RPMI7951 (cell line): ENCODE data around the gene MYH6. TPM values are rescaled to one million over a fixed set of nuclear protein-coding genes. Genes with fewer than 3 reads are reported as not detected.

ENCODE experiments used
- DNase-seq: peaks from one replicate; pipeline ENCODE4 v3.0.0-alpha.2; 2012; ENCODE audit warnings: low read depth
- total RNA-seq: library from RNA; depleted of rRNA; stranded (reverse); fragments of >200 nt; shearing (Covaris generic); gene quantifications from 2 replicates; pipeline ENCODE4 v1.2.3, GENCODE V29; 2014; rRNA removed

Gene MYH6
- total RNA-seq: not detected in 2 replicates

DNA sequence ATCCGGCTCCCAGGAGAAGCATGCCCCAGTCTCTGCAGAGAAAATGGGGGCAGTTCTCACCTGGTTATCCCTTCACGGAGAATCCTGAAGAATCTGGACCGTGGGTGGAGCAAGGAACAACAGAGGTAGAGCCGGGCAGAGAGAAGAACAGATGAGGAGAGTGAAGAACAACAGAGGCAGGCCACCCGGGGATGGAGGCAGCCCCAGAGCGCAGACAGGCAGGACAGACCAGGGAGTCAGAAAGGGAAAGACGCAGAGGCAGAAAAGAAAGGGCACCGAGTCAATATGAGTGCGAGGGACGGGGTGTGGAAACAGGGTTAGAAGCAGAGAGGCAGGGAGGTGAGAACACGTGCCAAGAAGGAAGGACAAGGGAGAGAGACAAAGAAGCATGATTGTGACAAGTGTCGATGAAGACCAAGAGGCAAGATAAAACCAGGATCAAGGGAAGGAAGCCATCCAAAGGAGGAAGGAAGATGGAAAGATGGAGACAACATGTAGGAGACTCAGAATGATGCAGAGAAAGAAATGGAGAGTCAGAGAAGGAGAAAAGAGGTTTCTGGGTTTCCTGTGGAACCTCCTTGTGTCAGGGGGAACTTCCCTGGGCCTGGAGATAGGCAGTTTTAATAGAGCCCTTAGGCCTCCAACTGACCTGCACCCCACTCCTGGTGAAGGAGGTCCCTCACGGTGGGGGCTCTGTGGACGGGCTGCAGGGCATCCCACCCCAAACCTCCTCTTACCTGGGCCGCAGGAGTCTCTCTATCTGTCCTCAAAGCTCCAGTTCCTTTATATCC is at the start of gene MYH6:
Gene MYH6 (minus strand): TSS at position 758 of the 791 bp plus-strand sequence. CDS start 1,050 bp downstream, outside the sequence.
- DNase-seq: no peak

DNA sequence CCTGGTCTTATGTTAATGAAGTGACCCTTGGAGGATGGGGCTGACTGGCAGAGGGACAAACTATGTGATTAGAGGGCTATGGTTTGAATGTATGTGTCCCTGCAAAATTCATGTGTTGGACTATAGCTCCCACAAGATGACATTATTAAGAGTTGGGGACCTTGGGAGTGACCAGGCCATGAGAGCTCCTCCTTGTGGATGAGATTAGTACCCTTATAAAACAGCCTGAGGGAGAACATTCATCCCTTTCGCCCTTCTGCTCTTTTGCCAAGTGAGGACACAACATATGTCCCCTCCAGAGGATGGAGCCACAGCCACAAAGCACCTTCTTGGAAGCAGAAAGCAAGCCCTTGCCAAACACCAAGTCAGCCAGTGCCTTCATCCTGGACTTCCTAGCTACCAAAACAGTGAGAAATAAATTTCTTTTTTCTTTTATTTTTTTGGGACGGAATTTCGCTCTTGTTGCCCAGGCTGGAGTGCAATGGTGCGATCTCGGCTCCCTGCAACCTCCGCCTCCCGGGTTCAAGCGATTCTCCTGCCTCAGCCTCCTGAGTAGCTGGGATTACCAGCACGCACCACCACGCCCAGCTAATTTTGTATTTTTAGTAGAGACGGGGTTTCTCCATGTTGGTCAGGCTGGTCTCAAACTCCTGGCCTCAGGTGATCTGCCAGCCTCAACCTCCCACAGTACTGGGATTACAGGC is 49.0 kb upstream of the MYH6 start:
- DNase-seq: peak; percentile 6

DNA sequence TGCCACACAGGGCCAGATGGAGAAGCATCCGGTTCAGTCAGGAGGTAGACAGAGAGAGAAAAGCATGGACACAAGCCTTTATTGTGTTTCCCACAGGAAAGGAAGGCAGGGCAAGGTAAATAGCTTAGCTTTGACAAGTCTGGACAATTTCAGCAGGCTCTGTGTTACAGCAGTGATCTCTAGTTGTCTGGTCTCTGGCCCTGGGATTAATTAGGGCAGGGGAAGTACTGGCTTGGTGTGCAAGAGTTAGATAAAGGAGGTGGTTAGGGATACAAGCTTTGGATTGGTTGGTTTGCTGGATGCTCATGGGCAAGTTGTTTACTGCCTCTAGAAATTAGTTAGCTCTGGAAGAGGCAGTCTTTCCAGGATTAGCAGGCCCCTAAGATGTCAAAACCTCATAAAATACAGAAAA is 46.4 kb upstream of the MYH6 start:
- DNase-seq: no peak

DNA sequence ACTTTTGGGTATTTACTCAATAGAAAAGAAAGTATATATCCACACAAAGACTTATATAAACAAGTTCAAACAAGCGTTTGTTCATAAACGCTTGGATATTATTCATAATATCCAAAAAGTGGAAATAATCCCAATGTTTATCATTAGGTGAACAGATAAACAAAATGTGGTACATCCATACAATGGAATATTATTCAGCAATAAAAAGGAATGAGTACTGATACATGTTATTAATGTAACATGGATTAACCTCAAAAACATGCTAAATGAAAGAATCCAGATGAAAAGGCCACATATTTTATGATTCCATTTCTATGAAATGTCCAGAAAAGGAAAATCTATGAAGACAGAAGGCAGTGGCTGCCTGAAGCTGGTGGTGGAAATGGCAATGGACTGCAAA is 44.2 kb upstream of the MYH6 start:
- DNase-seq: no peak

DNA sequence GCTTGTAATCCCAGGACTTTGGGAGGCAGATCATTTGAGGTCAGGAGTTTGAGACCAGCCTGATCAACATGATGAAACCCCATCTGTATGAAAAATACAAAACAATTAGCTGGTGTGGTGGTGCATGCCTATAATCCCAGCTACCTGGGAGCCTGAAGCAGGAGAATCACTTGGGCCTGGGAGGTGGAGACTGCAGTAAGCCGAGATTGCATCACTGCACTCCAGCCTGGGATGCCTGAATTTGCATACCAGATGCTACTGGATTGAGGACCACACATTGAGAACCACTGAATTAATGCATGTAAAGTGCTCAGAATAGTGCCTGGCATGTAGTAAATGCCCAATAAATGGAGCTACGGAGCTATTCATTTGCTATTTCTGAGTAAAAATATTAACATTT is 42.3 kb upstream of the MYH6 start:
- DNase-seq: no peak

DNA sequence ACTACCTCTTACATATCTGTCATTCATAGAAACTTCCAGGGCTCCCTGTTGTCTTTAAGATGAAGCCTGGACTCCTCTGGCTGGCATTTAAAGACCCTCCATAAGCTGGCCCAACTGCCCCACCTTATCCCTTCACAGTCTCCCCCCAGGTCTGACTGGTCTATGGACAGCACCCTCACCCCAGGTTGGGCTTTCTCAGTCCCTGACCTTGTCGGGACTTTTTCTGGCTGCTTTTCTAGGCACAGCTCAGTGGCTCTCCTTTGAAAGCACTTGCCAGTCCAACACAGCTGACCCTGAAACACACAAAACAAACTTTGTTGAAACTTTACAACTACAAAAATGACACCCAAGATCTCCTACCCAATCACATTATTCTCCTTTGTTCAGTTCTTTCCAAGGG is 41.2 kb upstream of the MYH6 start:
- no peak for DNase-seq

DNA sequence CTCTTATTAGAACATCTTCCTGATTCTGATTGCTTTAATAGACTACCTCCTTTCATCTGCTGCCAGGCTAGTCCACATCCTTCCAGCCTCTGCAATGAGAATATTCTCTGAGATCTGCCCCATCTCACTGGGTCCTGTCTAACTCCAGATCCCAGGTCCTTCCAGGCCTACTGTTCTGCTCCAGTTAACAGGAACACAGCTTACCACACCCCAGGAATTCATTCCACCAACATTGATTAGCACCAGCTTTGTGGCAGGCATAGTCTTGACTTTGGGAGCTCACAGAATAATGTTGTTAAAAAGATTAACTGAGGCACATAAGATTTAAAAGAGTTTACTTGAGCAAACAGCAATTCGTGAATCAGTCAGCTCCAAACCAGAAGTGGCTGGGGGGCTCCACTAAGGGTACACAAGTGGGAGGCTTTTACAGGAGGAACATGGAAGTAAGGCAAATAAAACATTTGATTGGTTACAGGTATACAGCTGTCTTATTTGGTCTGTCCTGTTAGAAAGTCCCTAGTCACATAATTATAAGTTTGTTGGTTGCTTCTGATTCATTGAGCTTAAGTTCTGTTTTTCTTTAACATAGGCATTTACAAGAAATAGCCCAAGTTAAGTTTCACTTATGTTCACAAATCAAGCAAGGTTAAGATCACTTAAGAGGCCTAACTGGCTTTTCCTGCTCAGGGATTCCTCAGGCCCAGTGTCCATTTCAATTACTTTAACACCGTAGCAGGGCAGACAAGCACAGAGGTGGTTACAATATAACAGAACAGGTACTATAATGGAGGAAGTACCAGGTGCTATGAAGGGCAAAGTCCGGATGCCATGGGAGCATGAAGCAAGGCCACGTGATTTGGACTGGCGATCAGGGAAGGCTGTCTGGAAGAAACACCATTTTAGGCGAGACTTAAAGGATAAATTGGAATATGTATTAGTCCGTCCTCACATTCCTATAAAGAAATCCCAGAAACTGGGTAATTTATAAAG is 39.6 kb upstream of the MYH6 start:
- DNase-seq: no peak

DNA sequence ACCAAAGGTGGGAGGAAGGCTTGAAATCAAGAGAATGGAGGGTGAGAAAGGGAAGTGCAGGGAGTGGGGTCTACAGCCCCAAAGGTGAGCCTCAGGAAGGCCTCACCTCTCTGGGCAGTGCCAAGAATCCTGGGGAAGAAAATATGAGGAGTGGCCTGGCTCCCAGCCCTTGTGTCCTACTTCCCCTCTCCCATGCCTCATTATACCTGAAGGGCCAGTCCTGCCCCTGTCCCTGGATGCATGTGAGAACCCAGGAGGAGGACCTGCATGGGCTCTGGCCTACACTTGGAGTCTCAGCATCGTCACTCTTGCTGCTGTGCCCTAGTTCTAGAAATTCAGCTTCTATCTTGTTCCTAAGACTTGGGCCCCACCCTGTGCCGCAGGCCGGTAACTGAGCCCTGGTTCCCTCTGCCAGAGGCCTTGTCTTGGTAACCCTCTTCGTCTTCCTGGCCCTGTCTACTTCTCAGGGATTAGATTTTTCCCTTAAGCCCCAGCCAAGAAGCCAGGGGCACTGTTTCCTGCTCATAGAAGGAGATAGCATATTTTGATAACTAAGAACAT is 38.3 kb upstream of the MYH6 start:
- no peak for DNase-seq

DNA sequence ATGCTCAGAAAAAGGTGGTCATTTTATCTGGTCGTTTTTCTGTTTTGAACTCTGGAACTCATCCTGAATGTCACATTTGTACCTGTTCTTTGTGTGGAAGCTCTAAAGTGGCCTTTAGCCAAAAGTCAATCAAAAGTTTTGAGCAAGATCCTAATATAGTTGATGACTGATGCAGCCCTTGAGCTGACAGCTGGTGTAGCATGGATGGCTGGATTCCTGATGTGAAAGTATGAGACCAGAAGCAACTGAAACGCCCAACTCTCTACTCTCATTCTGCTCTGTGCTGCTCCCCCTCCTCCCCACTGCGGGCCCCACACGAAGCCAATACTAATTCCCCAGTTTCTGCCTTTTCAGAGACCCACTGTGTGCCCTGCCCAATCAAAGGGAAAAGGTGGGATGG is 37.7 kb upstream of the MYH6 start:
- DNase-seq: no peak

DNA sequence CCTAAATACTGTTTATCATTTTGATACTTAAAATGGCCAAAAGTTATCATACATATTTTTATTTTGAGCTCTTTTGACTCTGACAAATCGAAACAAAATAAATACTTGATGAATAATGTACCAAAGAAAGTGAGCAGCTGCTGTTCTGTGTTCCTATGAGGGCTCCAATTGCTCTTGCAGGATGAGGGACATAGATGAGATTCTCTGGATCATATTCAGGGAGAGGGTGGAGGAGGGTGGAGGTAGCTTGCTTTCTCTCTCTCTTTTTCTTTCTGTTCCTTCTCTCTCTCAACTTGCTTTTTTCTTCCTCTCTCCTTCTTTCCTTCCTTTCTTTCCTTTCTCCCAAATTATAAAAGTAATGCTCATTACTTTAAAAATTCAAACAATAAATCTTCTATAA is 36.2 kb upstream of the MYH6 start:
- DNase-seq: no peak

DNA sequence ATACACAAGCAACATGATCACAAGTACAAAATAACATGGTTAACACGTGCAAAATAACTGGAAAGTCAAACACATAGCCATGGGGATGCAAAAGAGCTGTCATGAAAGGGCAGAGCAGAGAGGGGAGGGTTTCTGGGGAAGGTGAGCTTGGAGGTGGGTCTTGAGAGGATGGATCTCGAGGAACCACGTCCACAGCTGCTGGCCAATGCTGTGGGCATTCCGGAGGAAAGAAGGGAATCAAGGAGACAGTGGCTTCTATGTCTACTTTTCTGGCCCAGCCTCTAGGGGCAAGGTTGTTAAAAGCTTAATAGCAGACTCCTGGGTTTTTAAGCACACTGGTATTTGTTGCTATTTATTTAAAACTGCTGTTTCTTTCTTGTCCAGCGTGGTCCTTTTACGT is 35.8 kb upstream of the MYH6 start:
- DNase-seq: no peak

DNA sequence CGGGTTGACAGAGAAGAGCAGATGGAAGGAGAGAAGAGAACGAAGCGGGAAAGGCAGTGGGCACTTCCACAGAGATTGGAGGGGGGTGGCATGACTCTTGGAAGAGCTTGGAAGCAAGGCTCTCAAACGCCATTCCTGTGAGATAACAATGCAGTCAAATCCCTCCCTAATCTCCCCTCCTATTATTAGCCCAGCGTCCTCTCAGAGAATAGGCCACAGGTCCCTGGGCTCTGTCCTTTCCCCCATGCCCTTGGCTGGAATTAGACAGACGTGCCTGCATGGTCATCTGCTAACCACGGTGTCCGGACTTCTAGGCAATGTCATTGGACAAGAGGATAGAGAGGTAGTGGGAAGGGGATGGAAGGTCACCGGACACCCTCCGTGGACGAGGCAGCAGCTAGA is 35.3 kb upstream of the MYH6 start:
- DNase-seq: no peak

DNA sequence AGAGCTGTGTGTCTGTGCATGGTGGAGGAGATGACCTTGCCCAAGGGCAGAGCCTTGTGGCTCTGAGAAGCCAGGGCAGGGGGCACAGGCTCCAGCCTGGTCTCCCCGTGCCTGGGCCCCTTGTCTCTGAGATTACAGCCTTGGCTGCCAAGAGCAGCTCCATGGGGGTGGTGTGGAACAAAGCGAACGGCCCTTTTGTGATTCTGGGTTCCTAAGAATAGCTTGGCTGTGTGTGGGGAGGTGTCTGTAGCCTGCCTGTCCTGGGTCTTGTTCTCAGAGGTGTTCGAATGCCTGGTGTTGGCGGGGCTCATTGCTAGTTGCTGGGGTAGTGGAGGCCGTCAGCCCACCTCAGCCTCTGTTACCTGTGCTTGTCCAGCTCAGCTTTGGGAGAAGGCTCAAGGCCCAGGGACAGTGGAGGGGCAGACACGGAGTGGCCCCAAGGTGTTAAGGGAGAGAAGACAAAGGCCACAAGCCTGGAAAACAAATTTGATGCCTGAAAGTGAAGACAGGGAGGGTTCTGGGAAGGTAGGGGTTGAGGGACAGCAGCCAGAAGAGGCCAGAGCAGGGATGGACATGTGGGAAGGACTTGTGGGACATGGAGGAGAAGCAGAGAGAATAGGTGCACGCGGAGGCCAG is 34.8 kb upstream of the MYH6 start:
- no peak for DNase-seq

DNA sequence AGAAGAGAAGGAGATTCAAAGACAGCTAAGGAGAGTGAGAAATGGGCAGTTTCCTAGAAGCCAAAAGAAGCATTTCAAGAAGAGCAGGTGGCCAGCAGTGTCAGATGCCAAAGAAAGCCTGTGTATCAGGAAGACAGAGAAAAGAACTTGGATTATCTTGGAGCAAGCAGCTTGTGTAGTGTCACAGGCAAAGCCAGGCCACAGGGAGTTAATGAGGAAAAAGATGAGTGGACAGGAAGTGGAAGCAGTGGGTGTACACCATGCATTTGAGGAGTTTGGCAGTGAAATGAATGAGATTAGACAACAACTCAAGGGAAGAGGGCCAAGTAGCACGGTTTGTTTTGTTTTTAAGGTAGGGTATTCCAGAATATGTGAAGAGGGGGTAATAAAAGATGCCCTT is 33.0 kb upstream of the MYH6 start:
- DNase-seq: no peak

DNA sequence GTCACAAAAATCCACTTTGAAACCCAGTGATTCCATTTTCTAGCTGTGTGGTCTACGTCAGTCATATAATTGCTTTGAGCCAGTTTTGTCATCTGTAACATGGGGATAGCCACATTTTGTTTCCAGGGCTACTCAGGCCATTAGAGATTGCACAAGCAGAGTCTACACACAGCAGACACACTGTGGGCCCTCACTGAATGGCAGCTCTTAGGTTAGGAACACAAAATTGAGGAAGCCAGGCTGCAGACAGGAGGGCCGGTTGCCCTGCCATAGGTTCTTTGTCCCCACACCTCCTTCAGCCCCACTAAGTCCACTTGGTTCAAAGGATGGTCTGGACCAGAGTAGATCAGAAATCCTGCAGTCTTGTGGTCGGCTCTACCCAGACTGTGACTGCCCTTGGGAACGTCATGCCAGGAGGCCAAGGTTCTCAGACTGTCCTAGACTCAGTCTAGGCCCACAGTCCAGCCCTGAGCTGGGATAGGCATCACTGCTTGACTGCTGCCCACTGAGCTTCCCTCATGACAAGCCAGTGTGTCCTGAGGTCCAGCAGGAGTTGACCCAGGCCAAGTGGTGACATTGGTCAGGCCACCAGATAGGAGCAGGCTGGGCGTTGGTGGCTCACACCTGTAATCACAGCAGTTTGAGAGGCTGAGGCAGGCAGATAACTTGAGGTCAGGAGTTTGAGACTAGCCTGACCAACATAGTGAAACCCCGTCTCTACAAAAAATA is 31.2 kb upstream of the MYH6 start:
- DNase-seq: no peak

DNA sequence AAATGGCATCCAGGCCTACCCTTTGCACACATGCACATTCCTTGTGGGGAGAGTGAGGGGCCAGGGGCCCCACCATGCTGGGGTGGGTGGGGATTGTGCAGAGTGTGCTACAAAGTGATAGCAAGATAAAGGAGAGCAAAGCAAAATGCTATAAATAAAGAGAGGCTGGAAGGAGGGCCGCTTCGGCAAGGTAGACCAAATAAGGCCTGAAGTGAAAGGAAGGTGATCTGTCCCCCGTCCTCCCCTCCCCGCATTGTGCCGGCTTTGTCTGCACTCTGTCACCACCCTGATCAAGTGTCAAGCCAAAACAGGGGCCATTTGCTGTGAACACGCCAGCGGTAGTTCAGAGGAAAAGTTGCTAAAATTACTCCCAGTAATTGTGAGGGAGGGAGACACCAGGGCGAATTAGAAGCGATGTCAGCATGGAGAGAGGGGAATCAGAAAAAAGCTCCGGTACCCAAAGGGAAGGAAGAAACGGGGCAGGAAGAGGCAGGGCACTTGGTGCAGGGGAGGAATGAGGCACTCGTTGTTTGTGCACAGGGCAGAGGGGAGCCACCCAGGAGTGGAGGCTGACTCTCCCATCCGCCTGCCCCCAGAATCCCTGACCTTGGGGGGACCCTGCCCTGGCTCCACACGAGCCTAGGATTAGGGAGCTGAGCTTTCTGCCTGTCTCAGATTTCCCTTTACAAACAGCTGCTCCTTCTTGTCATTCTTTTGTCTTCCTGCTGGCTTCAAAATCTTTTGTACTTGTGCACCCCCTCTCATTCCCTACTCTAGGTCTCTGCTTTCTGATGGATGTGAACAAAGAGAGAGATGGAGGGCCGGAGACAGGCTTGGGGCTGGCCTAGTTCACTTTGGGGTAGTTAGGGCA is 30.3 kb upstream of the MYH6 start:
- no peak for DNase-seq

DNA sequence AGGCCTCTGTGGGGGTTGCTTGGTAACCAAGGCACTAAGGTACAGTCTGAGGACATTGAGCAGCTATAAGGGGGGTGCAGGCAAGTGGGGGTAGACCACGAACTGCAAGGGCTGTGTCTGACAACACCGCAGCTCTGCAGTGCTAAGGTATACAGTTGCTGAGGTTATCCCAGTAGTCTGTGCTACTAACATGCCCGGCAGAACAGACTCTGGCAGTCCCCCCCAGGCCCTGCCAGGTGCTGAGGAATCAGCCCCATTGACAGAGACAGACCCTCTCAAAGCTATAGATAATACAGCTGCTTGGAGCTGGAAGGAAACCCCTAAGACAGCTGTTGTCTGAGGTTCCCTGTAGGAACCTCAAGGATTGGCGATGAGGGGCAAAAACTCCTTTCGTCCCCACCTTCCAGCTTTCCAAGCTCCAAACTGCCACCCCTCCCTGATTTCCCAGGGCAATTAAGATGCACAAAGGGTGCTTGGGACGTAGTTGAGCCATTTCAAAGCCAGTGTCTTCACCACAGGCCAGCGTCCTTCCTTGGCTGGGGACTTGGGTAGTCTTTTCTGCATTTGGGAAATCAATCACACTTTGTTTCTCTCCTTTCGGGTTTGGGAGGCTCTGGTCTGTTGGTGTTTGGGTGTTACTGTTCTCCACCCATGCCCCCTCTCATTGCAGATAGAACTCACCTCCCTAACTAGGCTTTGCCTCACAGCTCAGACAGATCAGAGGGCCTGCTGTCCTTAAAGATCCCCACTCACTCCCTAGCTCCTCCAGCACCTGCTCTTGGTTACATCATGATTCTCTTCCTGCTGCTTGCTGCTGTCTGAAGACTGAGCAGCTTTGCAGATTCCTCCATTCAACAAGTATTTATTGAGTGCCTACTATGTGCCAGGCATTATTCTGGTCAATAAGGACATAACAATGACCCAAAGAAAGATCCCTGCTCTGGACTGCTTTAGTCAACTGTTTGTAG is 29.3 kb upstream of the MYH6 start:
- no peak for DNase-seq

DNA sequence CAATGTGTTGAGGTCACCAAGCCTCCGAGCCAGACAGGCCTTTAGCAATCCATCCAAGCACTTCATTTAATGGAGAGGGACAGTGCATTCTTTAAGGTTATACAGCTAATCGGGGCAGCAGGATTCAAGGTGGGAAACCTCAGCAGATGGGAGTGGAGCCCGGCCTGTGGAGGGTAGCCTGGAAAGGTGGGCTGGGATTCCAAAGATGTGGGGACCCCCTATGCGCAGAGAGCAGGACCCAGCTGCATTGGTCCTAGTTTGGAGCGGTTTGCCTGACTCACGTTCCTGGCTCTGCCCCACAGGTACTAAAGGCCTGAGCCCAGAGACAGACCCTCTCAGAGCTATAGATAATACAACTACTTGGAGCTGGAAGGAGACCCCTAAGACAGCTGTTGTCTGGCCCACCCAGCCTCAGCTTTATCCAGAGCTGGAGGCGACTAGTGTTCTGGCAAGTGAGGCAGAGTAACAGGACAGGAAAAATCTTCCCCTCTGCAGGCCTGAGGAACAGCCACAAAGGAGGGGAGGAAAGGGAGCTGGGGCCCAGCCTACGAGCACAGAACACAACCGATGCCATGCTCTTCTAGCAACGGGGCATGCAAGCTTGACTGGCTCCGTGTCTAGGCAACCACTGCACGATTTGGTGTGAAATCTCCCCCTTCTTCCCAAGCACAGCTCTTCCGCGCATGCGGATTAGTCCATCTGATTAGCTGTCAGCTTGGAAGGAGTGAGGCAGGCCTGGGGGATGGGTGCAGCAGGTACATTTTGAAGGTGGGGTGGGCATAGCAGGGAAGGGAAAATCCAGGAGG is 28.5 kb upstream of the MYH6 start:
- no peak for DNase-seq
